Duodenal mucosa (tissue), 2 donors: ENCODE data around the gene WDR5.

Experiments
- H3K27ac ChIP-seq: one replicate; pipeline ENCODE4 v1.7.0; 2013; ENCODE audit warnings: low read depth, low read length
- H3K27me3 ChIP-seq, 2 donors: one replicate each; pipeline ENCODE4 v1.7.0; 2013; ENCODE audit warnings: low read length in 2 of 2, control low read depth in 1 of 2; ENCODE audit not compliant: insufficient read depth in 2 of 2, control insufficient read depth in 1 of 2
- H3K36me3 ChIP-seq, 2 donors: one replicate each; pipeline ENCODE4 v1.7.0; 2013; ENCODE audit warnings: low read length in 2 of 2, control low read depth in 1 of 2; ENCODE audit not compliant: insufficient read depth in 2 of 2, control insufficient read depth in 1 of 2
- H3K4me1 ChIP-seq, 2 donors: one replicate each; pipeline ENCODE4 v1.7.0; 2013; ENCODE audit warnings: low read length in 2 of 2, control low read depth in 1 of 2; ENCODE audit not compliant: insufficient read depth in 2 of 2, control insufficient read depth in 1 of 2
- H3K4me3 ChIP-seq, 2 donors: one replicate each; pipeline ENCODE4 v1.7.0; 2013; ENCODE audit warnings: low read length in 2 of 2, low read depth in 1 of 2
- H3K9ac ChIP-seq, 2 donors: one replicate each; pipeline ENCODE4 v1.7.0; 2013; ENCODE audit warnings: low read length in 2 of 2, low read depth in 1 of 2
- H3K9me3 ChIP-seq, 2 donors: one replicate each; pipeline ENCODE4 v1.7.0; 2013; ENCODE audit warnings: low read length in 2 of 2, control low read depth in 1 of 2; ENCODE audit not compliant: control insufficient read depth in 1 of 2

Gene WDR5

GRCh38 chr9:134178768-134179551 is 43.1 kb downstream of the WDR5 start:
- H3K4me3 ChIP-seq, result no peak overlapping the region
- H3K36me3 ChIP-seq, result no peaks in the 10 kb centered on the region
- no peak overlapping the region for H3K27ac ChIP-seq
- peaks cover 10 to 27% of the 10 kb centered on the region in 2 donors for H3K27me3 ChIP-seq
- H3K9me3 ChIP-seq, result no peaks in the 10 kb centered on the region
- H3K9ac ChIP-seq, result no peak overlapping the region
- H3K4me1 ChIP-seq, result peaks cover 6 to 8% of the 10 kb centered on the region in 2 donors

GRCh38 chr9:134179595-134179917 is 43.7 kb downstream of the WDR5 start:
- Histone ChIP-seq H3K9ac (no peak overlapping the region), H3K27me3 (peaks cover 10 to 27% of the 10 kb centered on the region in 2 donors), H3K27ac (no peak overlapping the region), H3K4me3 (no peak overlapping the region), H3K36me3 (no peaks in the 10 kb centered on the region), H3K9me3 (no peaks in the 10 kb centered on the region), H3K4me1 (peaks cover 5 to 8% of the 10 kb centered on the region in 2 donors)

GRCh38 chr9:134179918-134180785 is 44.3 kb downstream of the WDR5 start:
- no peaks in the 10 kb centered on the region for H3K36me3 ChIP-seq
- H3K9ac ChIP-seq, result no peak overlapping the region
- no peaks in the 10 kb centered on the region for H3K9me3 ChIP-seq
- no peak overlapping the region for H3K27ac ChIP-seq
- H3K4me3 ChIP-seq, result no peak overlapping the region
- peaks cover 10 to 27% of the 10 kb centered on the region in 2 donors for H3K27me3 ChIP-seq
- peaks cover 0 to 5% of the 10 kb centered on the region in 2 donors for H3K4me1 ChIP-seq

- no peaks in the 10 kb centered on the region for H3K9me3 ChIP-seq
- no peaks in the 10 kb centered on the region for H3K4me1 ChIP-seq
- H3K27me3 ChIP-seq, result peaks cover 10 to 26% of the 10 kb centered on the region in 2 donors
- no peak overlapping the region for H3K27ac ChIP-seq
- no peak overlapping the region for H3K9ac ChIP-seq
- H3K4me3 ChIP-seq, result no peak overlapping the region
- H3K36me3 ChIP-seq, result no peaks in the 10 kb centered on the region
Observed at GRCh38 chr9:134180786-134181647, 45.1 kb downstream of the WDR5 start.

GRCh38 chr9:134181648-134182034 is 45.8 kb downstream of the WDR5 start:
- Histone ChIP-seq H3K36me3 (no peaks in the 10 kb centered on the region), H3K9me3 (no peaks in the 10 kb centered on the region), H3K27me3 (peaks cover 5 to 24% of the 10 kb centered on the region in 2 donors), H3K4me3 (no peak overlapping the region), H3K9ac (no peak overlapping the region), H3K4me1 (no peaks in the 10 kb centered on the region), H3K27ac (no peak overlapping the region)

GRCh38 chr9:134182554-134183085 is 46.7 kb downstream of the WDR5 start:
- peaks cover 0 to 3% of the 10 kb centered on the region in 2 donors for H3K4me1 ChIP-seq
- H3K9ac ChIP-seq, result no peak overlapping the region
- no peak overlapping the region for H3K27ac ChIP-seq
- no peak overlapping the region for H3K4me3 ChIP-seq
- H3K27me3 ChIP-seq, result peaks cover 1 to 23% of the 10 kb centered on the region in 2 donors
- H3K9me3 ChIP-seq, result no peaks in the 10 kb centered on the region
- H3K36me3 ChIP-seq, result no peaks in the 10 kb centered on the region

- H3K36me3 ChIP-seq, result no peaks in the 10 kb centered on the region
- no peak overlapping the region for H3K27ac ChIP-seq
- no peaks in the 10 kb centered on the region for H3K9me3 ChIP-seq
- peaks cover 0 to 4% of the 10 kb centered on the region in 2 donors for H3K27me3 ChIP-seq
- peaks cover 0 to 3% of the 10 kb centered on the region in 2 donors for H3K4me1 ChIP-seq
- H3K9ac ChIP-seq, result no peak overlapping the region
- H3K4me3 ChIP-seq, result no peak overlapping the region
Observed at GRCh38 chr9:134185536-134186011, 49.7 kb downstream of the WDR5 start.

- Histone ChIP-seq H3K27ac (peak overlapping the region; percentile 20), H3K4me3 (no peak overlapping the region), H3K36me3 (no peaks in the 10 kb centered on the region), H3K9ac (no peak overlapping the region), H3K27me3 (peaks cover 0 to 4% of the 10 kb centered on the region in 2 donors), H3K9me3 (no peaks in the 10 kb centered on the region), H3K4me1 (peaks cover 0 to 3% of the 10 kb centered on the region in 2 donors)
Observed at GRCh38 chr9:134186471-134187109, 50.7 kb downstream of the WDR5 start.

GRCh38 chr9:134187110-134187531 is 51.2 kb downstream of the WDR5 start:
- H3K9me3 ChIP-seq, result no peaks in the 10 kb centered on the region
- no peak overlapping the region for H3K4me3 ChIP-seq
- H3K27ac ChIP-seq, result peak overlapping the region; percentile 20
- H3K27me3 ChIP-seq, result peaks cover 0 to 4% of the 10 kb centered on the region in 2 donors
- H3K9ac ChIP-seq, result no peak overlapping the region
- no peaks in the 10 kb centered on the region for H3K36me3 ChIP-seq
- H3K4me1 ChIP-seq, result peaks cover 0 to 3% of the 10 kb centered on the region in 2 donors
